SIG-M5 (cell line): ENCODE data around the gene ADGRV1.
"Not testable (repeated sequence)": the region's sequence is repeated elsewhere in the genome, so short reads cannot be mapped to it uniquely, and the experiment has no call there.

Experiments used
- DNase-seq: peaks from one replicate; lab custom pipeline; 2025; lab: John Stamatoyannopoulos, UW

ADGRV1 gene

DNA sequence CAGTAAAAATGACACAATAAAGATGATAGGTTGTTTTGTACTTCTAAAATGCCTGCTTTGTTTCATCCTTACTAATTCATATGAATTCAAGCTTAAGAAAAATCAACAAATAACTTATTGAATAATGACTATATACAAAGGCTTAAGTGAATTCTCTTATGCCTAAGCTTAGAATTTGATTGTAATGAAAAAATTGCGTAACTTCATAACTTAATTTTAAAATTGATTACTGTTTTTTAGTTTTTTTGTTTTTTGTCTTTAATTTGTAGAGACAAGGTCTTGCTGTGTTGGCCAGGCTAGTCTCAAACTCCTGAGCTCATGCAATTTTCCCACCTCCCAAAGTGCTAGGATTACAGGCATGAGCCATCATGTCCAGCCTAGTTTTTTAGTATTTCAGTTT is 432.6 kb downstream of the ADGRV1 start:
- no peak for DNase-seq

DNA sequence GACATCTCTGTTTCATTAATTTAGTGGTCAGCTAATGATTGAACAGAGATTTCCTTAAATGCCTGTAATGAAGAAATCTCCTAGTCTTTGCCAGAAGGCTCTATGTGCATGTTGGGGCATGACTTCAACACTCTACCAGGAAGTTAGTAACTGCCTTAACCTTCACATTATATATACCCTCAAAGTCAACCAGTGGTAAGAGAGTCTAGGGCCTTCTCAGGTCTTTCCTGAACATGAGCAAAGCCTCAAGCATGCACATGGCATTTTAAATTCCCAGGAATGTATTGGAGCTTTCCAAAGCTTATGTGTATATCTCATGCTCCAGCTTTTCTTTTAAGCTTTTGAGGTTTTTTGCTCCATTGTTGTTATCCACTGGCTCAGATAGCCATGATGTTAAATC is 436.2 kb downstream of the ADGRV1 start:
- DNase-seq: no peak

DNA sequence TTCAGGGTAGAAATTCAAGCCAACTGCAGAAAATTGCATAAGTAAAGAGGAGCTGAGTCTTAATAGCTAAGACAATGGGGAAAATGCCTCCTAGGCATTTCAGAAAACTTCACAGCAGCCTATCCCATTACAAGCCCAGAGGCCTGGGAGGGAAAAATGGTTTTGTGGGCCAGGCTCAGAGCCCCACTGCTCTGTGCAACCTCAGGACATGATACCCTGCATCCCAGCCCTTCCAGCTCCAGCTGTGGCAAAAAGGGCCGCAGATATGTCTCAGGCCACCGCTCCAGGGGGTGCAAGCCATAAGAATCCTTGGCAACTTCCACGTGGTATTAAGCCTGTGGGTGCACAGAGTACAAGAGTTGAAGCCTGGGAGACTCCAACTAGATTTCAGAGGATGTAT is 437.5 kb downstream of the ADGRV1 start:
- no peak for DNase-seq

DNA sequence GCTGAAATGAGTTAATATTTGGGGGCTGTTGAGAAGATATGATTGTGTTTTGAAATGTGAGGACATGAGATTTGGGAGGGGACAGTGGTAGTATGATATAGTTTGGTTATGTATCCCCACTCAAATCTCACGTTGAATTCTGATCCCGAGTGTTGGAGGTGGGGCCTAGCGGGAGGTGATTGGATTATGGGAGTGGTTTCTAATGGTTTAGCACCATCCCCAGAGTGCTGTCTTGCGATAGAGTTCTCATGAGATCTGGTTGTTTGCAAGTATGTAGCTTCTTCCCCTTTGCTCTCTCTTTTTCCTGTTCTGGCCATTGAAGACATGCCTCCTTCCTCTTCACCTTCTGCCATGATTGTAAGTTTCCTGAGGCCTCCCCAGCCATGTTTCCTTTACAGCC is 438.5 kb downstream of the ADGRV1 start:
- DNase-seq: no peak

DNA sequence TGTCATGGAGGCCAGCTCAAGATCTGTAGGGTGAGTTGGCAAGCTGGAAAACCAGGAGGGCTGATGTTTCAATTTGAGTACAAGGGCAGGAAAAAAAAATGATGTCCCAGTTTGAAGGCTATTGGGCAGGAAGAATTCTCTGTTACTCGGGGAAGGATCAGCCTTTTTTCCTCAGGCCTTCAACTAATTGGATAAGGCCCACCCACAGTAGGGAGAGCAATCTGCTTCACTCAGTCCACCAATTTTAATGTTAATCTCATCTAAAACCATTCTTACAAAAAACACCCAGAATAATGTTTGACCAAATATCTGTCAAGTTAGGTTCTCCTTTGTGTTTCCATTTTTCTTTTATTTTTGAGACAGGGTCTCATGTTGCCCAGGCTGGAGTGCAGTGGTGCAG is 442.1 kb downstream of the ADGRV1 start:
- DNase-seq: no peak

DNA sequence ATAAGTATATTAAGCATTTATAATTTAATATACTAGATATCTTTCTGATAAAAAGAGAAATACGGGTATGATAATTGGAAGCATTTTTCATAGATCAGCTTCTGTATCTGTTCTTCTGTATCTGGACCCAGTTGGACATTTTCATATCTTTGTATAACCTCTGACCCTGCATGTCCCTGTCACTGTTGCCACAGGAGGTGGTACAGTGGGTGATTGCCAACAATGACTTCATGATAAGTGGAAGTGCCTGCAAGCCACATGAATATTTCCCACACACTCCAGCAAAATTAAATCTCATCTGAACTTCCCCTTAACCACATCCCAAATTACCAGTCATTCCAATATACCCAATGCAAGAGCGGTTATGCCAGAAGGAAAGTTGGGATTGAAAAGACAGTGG is 448.1 kb downstream of the ADGRV1 start:
- DNase-seq: no peak

DNA sequence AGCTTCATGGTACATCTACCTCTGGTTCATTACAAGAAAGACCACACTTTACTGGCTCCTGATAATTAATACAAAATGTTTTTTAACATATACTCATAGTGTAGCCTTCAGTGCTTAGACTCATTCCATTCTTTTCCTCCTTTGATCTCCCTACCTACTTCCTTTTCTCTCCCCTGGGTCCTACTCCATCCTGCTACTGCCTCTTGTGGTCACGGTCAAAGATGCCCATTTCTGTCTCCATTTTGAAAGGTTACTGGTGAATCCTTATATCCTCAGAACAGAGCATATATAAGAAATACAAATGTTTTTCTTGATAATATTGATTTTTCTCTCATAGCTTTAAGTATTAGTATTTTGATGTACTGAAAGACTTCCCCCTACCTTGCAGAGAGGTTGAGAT is 448.7 kb downstream of the ADGRV1 start:
- DNase-seq: no peak

DNA sequence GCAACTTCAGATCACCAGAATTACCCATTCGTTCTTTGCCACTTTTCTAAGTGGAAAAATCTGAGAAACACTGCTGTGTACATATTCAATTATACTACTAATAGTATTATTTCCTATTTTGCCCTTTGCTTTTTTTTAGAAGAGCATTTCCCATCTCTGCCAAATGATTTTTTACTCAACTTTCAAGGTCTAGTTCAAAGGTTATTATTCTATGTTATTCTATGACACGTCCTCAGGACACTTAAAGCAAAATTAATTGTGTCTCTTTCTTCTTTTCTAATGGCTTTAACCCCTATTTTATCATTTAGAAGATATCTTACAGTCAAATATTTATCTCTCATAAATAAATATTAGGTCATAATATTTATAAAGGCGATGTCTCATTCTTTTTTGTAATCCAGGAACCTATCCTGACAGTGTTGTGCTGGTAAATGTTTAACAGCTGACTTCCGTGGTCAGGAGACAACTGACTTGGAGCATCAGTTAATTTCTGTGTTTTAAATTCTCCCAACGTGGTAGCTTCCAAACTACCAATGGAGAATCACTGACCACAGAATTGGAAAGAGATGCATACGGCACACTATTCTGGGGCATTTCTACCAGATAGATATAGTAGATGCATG is 449.3 kb downstream of the ADGRV1 start:
- DNase-seq: no peak

DNA sequence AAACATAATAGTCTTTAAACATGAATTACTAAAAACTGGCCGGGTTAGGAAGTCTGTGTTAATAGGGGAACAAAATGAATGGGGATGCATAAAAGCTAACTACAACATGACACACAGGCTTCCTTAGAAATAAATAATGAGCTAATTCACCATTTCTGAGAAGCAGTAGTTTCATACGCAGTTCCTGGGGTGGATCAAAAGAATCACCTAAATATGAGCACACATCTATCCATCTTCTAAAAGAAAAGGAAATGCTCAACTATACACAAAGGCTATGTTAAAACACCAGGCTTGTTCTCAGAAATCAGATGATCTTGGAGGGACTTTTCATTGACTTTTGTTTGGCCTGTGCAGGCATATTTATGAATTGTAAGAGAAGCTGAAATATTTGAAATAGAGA is 451.5 kb downstream of the ADGRV1 start:
- no peak for DNase-seq

DNA sequence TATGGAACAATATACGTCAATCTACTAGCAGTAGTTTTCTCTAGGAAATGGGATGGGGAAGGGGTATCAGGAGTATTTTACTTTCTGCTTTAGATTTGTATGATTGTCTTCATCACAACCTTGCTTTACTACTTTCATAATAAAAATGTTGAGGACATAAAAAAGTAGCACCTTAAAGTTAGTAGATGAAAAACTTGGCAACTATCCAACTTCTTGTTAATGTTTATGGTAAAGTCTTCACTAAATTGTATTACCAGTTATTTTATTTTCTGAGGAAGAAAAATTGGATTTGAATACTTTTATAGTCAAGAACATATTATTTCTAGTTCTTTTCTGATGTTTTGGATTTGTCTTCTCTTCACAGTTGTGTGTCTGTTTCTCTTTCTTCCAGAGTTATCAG is 452.4 kb downstream of the ADGRV1 start:
- DNase-seq: no peak

DNA sequence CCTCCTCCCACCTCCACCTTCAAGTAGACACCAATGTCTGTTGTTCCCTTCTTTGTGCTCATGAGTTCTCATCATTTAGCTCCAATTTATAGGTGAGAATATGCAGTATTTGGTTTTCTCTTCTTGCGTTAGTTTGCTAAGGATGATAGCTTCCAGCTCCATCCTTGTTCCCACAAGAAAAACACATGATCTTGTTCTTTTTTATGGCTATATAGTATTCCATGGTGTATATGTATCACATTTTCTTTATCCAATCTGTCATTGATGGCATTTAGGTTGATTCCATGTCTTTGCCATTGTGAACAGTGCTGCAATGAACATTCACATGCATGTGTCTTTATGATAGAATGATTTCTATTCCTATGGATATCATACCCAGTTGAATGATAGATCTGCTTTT is 454.3 kb downstream of the ADGRV1 start:
- DNase-seq: not testable (repeated sequence)

DNA sequence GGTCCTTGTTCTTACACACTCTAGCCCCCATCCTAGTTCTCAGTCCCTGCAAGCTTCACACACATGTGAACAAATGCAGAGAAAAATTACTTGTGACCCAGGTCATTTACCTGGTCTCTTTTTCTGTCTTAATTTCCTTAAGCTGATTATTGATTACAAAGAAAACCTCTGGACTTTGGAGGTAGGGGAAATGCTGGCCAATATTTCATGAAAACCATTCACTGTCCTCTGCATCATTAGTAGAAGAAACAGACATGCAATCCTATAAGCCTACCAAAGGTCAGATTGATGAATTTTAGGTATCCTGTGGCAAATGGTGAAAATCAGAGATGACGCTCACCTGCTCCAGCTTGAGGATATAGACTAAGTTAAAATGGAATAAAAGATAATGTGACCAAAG is 457.7 kb downstream of the ADGRV1 start:
- no peak for DNase-seq

DNA sequence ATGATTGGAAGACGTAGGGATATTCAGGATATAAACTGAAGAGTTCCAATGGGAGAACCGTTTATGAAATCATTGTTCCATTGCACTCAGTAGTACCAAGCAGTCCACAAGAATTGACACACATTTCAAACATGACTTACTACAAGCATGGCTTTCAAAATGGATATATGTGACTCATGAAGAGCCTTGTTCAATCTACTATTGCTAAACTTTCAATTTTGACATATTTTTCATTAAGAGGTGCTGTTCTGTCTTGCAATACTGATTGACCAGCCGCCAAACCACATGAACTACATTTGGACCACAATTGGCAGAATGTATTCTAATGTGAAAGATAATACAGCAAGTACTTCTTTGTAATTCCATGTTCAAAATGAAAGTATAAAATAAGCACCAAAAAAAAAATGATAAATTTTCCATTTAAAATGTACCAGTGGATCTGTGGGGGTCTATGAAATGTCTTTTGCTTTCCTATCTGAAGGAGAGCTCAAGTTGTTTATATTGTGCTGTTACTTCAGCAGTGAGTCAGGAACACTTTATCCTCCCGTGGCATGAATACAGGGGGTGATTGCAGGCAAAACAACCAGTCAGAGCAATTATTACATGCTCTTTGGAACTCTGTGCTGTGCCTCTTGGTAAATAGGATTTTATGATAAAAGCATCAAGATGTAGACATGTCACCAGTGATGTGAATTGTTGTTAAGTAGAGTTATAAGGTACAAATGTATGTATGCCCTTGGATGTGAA is 458.5 kb downstream of the ADGRV1 start:
- no peak for DNase-seq

DNA sequence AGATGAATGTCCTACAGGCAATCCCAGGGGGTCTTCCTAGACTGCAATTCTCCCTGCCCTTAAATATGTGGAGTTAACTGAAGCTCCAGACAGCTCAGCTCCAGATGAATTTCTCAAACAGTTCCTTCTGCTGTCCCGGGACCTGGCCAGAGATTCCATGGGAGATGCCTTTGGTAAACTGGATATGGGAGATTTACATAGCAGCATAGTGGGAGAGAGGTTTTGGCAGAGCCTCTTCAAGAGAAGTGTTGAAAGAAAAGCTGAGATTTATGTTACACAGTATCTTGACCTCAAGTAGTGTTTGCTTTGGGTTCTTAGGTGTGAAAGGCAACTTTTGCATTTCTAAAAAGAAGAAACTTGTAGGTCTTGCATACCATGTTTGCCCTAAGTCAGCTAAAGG is 459.6 kb downstream of the ADGRV1 start:
- no peak for DNase-seq

DNA sequence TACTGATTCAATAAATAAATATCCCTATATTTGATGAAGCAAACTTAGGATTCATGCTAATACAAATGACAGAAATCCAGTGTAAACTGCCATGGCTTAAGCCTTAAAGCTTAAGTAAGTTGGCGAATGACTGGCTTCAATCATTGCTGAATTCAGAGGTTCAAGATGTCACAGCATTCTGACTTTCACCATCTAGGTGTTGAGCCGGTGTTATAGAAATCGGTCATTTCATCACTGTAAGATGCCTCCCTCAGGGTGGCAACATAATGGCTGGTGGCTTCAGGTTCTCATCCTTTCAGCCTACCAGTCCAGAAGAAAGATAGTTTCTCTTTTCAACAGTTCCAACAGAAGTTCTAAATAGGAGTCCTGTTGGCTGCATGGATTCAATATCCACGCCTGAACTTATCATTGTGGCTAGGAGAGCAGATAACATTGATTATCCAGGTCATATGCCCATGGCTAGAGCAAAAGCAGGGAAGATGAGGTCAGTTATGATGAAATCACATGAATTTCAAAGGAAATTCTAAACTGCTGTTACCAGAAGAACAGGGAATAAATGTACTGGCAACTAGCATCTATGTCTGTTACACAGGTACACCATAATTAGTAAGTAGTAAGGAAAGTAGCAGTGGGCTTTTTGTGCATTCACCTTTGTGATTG is 460.2 kb downstream of the ADGRV1 start:
- DNase-seq: no peak

DNA sequence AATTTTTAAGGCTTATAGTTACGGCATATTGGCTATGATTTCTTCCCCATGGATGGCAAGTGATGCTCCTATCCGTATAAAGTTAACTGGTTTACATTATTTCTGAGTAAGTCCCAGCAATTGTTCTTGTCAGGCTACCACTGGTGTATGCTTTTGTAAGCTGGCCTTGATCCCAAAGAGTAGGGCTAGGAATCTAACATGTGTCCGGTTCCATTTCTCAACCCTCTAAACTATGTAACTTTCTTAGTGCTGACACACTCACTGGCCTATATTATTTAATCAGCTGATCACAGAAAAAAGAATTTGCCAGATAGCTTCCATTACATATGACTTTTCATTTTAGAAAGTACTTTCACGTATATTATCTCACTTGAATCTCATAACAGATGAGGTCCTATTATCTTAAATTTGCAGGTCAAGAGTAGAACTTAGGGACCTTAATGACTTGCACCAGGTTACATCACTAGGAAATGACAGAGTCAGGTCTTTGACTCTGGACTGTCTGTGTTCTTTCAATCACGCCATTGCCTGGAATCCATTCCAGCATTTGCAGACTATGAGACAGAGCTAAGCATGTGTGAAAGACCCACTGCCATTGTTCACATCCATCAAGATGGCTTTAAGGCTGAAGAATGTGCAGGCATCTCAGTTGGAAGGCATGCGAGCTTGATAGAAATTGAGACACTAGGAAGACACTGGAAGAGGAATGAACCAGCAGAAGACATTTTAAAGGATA is 461.6 kb downstream of the ADGRV1 start:
- no peak for DNase-seq

DNA sequence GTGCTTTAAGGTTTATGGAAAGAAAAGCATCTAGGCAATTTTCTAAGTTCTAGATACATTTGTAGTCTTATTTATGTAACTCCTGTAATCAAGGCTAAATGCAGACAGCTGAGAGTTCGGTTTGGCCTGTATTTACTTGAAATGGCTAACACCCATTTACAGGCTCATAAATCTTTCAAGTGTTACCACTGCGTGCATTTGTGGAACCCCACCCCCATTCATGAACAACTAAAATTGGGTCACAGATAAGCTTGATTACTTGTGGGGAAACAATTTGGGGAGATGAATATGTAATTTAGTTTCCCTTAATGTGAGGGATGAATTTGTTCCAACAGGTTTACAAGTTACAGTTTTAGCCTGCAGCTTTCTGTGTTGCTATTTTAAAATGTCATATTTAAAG is 463.9 kb downstream of the ADGRV1 start:
- no peak for DNase-seq

DNA sequence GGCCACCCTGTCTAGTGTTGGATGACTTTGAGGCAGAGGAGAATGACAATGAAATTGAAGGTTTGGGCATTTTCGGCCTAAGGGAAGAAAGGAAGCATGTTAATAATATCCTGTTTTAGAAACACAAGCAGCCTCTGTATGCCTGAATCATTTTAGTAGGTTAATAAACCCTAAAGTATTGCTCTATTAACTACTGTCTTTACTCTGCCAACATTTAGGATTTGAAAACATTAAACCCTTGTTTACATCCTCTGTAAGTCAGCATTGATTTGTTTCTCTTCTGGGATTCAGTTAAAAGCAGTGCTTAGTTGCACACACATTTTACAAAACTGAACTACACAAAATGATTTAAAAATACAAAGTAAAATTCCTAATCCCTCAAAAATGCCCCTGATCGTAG is 465.6 kb downstream of the ADGRV1 start:
- no peak for DNase-seq

DNA sequence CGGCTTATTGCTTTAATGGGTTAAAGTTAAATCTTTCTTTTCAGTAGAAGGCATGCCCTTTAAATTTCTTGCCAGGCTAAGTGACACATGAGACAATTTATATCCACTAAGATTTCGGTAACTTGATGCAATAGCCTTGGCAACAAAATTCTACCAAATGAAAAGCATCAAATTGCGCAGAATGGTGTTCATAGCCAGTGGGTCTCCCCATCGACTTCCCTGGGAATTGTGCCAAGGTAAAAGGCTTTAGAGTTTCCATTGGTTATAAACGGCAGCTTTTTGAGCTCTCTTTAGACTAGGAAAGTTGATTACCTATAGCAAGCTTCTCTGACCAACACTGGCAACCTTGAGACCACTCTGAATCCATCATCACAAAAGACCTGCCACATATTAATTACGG is 466.1 kb downstream of the ADGRV1 start:
- no peak for DNase-seq

DNA sequence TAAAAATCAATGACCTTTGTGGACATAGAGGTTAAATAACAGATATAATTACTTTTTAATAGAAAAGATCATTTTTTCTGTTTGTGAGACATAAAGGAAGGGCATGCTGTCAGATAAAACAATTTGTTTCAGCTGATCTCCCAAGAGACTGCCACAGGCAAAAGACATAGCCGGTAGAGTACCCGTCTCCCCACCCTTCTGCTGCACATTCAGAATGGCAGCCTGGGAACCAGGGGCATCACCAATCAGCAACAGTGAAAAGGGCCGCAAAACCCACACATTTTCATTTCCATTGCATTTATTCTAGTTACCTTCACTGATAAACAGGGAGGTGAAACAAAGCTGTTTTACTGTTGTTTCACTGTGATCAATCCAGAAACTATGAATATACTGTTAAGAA is 466.9 kb downstream of the ADGRV1 start:
- DNase-seq: no peak

DNA sequence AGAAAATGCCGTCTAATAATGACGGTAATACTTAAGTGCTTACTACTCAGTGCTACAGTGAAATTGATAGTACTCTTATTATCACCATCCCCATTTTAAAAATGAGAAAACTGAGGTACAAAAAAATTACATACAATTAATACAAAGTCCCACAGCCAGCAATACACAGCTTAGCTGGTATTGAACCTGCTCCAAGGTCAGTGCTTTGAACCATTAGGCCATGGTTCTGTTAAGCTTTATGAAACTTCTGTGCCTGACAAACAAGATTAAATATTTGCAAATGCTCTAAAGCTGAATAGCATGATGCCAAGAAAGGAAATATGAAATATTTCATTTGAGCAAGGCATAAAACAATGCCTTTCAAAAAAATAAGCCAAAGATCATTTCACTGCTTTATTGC is 467.4 kb downstream of the ADGRV1 start:
- no peak for DNase-seq

DNA sequence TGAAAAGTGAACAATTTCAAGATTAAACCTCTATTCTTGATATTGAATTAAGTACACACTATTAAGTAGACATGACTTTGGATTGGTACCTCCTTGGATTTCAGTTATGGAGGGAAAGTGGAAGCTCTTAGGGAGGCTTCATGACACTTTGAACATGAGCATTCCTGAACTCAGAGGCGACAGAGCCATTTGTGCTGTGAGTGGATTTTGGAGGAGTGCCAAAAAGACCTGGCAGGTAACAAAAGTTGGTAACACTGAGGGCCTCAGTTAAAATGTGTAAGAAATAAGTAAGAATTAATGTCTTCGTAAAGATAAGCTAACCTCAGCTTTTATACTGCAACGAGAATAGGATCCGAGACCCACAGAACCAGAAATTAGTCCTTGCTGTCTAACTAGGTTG is 467.9 kb downstream of the ADGRV1 start:
- DNase-seq: no peak
